SU-DHL-6 (cell line): Measurements from ENCODE around the gene ID3.

ENCODE experiments used
- H2AFZ ChIP-seq: fragments of 200-600 bp; sonication (generic); 2 replicates; pipeline ENCODE4 v1.6.1; 2014; ENCODE audit warnings: low read depth, mild to moderate bottlenecking, moderate library complexity, mixed read lengths, antibody characterized with exemption, low read length; ENCODE audit not compliant: severe bottlenecking
- H3F3A ChIP-seq: fragments of 200-600 bp; shearing (Covaris generic); 2 replicates; pipeline ENCODE4 v1.6.0; 2016; ENCODE audit warnings: antibody characterized with exemption, mild to moderate bottlenecking; ENCODE audit not compliant: insufficient read depth
- H3K27ac ChIP-seq: fragments of 200-600 bp; sonication (generic); 2 replicates; pipeline ENCODE4 v1.5.1; 2016; ENCODE audit warnings: low read depth, mild to moderate bottlenecking, low read length, moderate library complexity, mixed read lengths
- H3K27me3 ChIP-seq: fragments of 200-600 bp; sonication (generic), shearing (Covaris generic); 2 replicates; pipeline ENCODE4 v1.6.0; 2014; ENCODE audit warnings: mild to moderate bottlenecking, low read length
- H3K36me3 ChIP-seq: fragments of 200-600 bp; sonication (generic); 2 replicates; pipeline ENCODE4 v1.6.1; 2014; ENCODE audit warnings: mild to moderate bottlenecking, low read length, mixed read lengths
- H3K4me2 ChIP-seq: fragments of 300-600, 200-600 bp; shearing (Covaris generic), sonication (generic); 2 replicates; pipeline ENCODE4 v1.6.0; 2014; ENCODE audit warnings: low read length, low read depth, mild to moderate bottlenecking; ENCODE audit not compliant: poor library complexity, severe bottlenecking
- H3K4me3 ChIP-seq: fragments of 200-600 bp; sonication (generic); 2 replicates; pipeline ENCODE4 v1.5.1; 2014; ENCODE audit warnings: antibody characterized with exemption, low read length, mild to moderate bottlenecking, mixed read lengths; ENCODE audit not compliant: insufficient read depth, poor library complexity, severe bottlenecking
- H3K79me2 ChIP-seq: fragments of 200-600 bp; sonication (generic); 2 replicates; pipeline ENCODE4 v1.6.1; 2014; ENCODE audit warnings: mild to moderate bottlenecking, low read length, moderate library complexity; ENCODE audit not compliant: insufficient read depth
- H3K9ac ChIP-seq: fragments of 200-600 bp; sonication (generic); 2 replicates; pipeline ENCODE4 v1.7.0; 2014; ENCODE audit warnings: mild to moderate bottlenecking, low read length
- H3K9me2 ChIP-seq: fragments of 200-600 bp; sonication (generic); replicated peaks from 2 replicates; pipeline ENCODE4 v1.6.1; 2014; ENCODE audit warnings: low read length; ENCODE audit not compliant: insufficient read depth
- H3K9me3 ChIP-seq: fragments of 200-600 bp; sonication (generic); 2 replicates; pipeline ENCODE4 v1.6.1; 2014; ENCODE audit warnings: low read length, mixed read lengths; ENCODE audit not compliant: insufficient read depth
- H4K20me1 ChIP-seq: fragments of 200-600 bp; sonication (generic); 2 replicates; pipeline ENCODE4 v1.6.1; 2014; ENCODE audit warnings: low read depth, mild to moderate bottlenecking, antibody characterized with exemption, low read length, moderate library complexity, mixed read lengths
- CTCF ChIP-seq: fragments of 200-600 bp; sonication (generic); IDR thresholded peaks from one replicate; pipeline ENCODE4 v1.5.1; 2017; ENCODE audit warnings: antibody characterized with exemption, mild to moderate bottlenecking, low read length, moderate library complexity; ENCODE audit not compliant: insufficient read depth, poor library complexity, severe bottlenecking
- EZH2phosphoT487 ChIP-seq: fragments of 200-600 bp; sonication (generic), shearing (Covaris generic); conservative IDR thresholded peaks from 2 replicates; pipeline ENCODE4 v1.6.1; 2018; ENCODE audit warnings: mild to moderate bottlenecking, antibody characterized with exemption, low read length, moderate library complexity, mixed read lengths

Gene ID3

DNA sequence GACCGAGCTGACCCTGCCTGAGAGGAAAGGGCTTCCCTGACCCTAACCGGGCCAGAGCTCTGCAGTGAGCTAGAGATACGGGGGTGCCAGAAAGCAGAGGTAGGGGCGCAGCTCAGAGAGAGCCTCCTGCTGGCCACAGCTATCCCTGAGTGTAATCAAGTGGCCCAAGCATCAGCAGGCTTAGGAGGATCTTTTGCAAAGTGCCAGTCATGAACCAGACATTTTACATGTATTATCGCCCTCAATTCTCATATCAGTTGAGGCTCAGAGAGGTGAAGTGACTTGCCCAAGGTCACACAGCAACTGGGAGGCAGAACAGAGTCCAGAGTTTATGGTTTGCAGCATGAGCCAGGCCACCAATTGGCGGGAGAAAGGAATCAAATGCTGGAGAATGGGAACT is 7.0 kb upstream of the ID3 start:
- Histone ChIP-seq H3K9me3 (no peaks in the 10 kb centered on the region), H3F3A (no peaks in the 10 kb centered on the region; the same call in 1 of the 2 replicates), H3K36me3 (no peaks in the 10 kb centered on the region), H3K4me3 (no peak overlapping the region), H3K4me2 (no peak overlapping the region), H3K27me3 (no peaks in the 10 kb centered on the region), H3K9ac (no peak overlapping the region), H2AFZ (no peak overlapping the region), H3K79me2 (no peaks in the 10 kb centered on the region), H3K27ac (no peak overlapping the region), H3K9me2 (no peaks in the 10 kb centered on the region), H4K20me1 (no peaks in the 10 kb centered on the region)
- TF ChIP-seq CTCF = no peak
- no peak for TF ChIP-seq EZH2phosphoT487

DNA sequence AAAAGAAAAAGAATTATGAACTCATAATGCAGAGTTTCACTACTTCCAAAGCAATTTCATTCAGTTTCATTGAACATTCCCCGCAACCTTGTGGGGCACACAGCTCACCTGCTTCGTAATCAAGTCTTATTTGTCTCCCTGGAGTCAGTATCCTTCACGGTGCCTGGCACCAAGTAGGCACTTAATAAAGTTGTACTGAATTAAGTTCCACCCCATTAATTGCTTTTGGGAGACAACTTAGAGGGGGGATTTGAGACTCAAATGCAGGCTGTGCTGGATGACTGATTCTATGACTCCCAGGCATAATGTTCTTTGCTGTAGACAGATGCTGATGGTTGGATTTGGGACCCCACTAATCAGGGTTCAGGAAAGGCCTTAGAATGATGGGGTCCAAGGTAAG is 6.5 kb upstream of the ID3 start:
- TF ChIP-seq EZH2phosphoT487 (no peak), CTCF (no peak)
- Histone ChIP-seq H3K36me3 (no peaks in the 10 kb centered on the region), H3K4me2 (no peak overlapping the region), H3K79me2 (no peaks in the 10 kb centered on the region), H3K9me2 (no peaks in the 10 kb centered on the region), H3K4me3 (no peak overlapping the region), H4K20me1 (no peaks in the 10 kb centered on the region), H3K27ac (no peak overlapping the region), H3K27me3 (no peaks in the 10 kb centered on the region), H3K9ac (no peak overlapping the region), H3F3A (no peaks in the 10 kb centered on the region; the same call in 1 of the 2 replicates), H2AFZ (no peak overlapping the region), H3K9me3 (no peaks in the 10 kb centered on the region)

DNA sequence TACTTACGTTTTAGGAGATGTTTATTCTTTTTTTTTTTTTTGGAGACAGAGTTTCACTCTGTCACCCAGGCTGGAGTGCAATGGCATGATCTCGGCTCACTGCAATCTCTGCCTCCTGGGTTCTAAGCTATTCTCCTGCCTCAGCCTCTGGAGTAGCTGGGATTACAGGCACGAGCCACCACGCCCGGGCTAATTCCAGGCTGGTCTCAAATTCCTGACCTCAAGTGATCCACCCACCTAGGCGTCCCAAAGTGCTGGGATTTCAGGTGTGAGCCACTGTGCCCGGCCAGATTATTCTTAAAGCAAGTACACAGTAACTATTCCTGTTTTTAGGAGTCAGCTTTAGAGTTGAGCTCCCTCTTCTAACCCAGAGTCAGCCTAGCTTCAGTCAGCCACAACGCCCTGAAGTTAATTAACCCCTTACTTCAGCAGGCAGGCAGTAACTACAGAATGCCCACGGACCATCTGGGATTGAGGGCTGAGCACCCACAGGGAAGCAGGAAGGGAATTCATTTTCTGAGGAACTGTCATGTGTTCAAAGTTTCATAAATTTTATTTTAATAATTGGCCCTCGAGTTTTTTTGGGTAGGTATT is 5.3 kb upstream of the ID3 start:
- Histone ChIP-seq H3K79me2 (no peaks in the 10 kb centered on the region), H3K4me3 (no peak overlapping the region), H3K9ac (no peak overlapping the region), H3K9me2 (no peaks in the 10 kb centered on the region), H3K36me3 (no peaks in the 10 kb centered on the region), H3F3A (0 out of 2 replicates have a peak, but pooled peaks cover 7% of the 10 kb centered on the region), H3K4me2 (no peak overlapping the region), H3K27me3 (no peaks in the 10 kb centered on the region), H3K27ac (no peak overlapping the region), H2AFZ (no peak overlapping the region), H3K9me3 (no peaks in the 10 kb centered on the region), H4K20me1 (no peaks in the 10 kb centered on the region)
- no peak for TF ChIP-seq CTCF
- TF ChIP-seq EZH2phosphoT487 = no peak
